Measurements from ENCODE around the gene NGDN.

The NGDN gene

DNA sequence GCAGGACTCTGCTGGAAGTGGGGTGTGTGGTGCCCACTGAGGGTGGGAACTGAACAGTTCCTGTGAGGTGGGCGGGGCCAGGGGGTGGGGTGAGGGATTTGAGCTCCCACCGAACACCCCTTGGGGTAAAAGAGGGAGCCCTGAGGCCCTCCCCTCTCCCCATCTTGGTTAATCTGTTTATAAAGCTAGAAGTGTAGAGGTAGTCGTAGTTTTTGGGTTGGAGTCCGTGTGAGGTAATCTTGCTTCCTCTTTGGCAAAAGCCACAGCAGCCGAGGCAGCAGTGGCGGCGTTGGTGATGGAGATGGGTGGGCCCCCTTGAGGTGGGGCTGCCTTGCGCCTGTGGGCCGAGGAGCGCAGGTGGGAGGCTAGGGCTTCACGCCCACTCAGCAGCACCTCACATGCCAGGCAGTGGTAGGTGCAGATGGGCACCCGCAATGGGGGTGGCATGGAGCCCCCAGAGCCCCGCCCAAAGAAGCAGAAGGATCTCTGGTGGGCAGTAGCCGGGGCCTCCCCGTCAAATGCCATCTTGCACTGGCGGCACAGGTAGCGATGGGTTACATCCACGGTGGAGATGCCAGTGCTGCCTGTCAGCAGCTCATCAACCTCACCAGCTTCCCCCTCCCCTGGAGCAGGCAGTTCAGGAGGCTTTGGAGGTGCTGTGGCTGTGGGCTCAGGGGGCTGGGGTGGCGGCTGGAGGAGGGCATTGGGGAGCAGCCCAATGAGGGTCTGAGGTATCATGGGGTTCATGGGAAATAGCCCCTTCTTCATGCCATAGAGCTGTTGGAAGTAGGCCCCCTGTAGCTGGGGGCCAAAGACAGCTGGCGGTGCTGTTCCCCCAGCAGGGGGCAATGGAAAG, 52.5 kb downstream of the NGDN start:
- no peak overlapping the region for H3K4me3 ChIP-seq (ENCODE audit: low read length)
- no peak for DNase-seq (ENCODE audit: low read depth)
- TF ChIP-seq, protein P1, sequence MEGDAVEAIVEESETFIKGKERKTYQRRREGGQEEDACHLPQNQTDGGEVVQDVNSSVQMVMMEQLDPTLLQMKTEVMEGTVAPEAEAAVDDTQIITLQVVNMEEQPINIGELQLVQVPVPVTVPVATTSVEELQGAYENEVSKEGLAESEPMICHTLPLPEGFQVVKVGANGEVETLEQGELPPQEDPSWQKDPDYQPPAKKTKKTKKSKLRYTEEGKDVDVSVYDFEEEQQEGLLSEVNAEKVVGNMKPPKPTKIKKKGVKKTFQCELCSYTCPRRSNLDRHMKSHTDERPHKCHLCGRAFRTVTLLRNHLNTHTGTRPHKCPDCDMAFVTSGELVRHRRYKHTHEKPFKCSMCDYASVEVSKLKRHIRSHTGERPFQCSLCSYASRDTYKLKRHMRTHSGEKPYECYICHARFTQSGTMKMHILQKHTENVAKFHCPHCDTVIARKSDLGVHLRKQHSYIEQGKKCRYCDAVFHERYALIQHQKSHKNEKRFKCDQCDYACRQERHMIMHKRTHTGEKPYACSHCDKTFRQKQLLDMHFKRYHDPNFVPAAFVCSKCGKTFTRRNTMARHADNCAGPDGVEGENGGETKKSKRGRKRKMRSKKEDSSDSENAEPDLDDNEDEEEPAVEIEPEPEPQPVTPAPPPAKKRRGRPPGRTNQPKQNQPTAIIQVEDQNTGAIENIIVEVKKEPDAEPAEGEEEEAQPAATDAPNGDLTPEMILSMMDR (IDR thresholded peaks at IDR 0.05; ENCODE audit: insufficient read depth, low read depth, low read length, missing control alignments): no peak

DNA sequence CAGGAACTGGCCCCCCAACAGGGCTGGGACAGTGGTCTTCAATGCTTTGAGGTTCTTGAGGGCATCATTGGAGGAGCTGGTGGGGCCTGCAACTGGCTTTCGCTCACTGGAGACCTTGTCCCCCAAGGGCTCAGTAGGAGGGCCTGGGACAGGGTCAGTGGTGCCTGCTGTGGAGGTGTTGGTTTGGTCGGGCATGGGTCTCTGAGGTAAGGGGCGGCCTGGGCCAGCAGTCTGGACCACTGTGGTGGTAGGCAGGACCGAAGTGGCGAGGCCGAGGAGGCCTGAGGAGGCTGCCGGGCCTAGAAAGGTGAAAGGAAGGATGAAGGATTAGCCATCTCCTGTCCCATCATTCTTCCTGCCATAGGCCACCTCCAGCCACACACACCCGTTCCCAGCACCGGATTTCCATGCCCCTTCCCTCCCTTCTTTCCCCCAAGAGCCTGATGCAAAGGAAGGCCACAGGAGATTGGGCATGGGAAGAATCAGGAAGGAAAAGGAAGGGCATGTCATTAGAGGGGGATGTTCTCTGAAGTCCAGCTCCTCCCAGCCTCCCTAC, 53.2 kb downstream of the NGDN start:
- no peak for DNase-seq (ENCODE audit: low read depth)
- H3K4me3 ChIP-seq (ENCODE audit: low read length): no peak overlapping the region
- TF ChIP-seq, protein P1 (IDR thresholded peaks at IDR 0.05; ENCODE audit: insufficient read depth, low read depth, low read length, missing control alignments): no peak

DNA sequence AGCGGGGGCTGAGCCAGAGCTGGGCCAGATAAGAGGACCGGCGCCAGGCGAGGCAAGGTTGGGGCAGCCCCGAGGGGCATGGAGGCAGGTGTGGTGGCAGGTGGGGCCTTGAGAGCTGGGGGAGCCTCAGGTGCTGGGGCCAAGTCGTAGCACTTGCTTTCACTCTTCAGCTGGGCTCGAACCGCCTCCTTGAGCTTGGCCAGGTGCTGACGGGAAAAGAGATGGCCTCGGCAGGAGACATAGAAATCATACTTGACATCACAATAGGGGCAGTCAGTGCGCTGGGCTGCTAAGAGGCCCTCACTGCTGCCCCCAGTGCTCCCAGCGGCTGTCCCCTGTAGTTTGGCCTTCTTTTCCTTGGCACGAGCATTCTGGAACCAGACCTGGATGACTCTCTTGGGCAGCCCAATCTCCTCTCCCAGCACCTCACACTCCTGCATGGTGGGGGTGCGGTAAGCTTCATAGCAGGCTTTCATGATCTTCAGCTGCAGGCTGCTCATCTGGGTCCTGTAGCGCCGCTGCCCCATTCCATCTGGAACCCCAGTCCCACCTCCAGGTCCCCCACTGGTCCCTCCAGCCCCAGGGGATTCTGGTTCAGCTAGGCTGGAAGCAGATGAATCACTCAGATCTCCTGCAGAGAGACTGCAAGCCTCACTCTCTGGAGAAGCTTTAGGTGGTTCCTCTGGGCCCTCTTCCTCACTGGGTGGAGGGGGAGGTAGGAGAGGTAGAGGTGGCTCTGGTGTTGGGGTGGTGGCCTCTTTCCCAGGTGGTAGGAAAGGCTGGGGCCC, 53.9 kb downstream of the NGDN start:
- DNase-seq (ENCODE audit: low read depth): no peak
- TF ChIP-seq, protein P1 (IDR thresholded peaks at IDR 0.05; ENCODE audit: insufficient read depth, low read depth, low read length, missing control alignments): no peak
- no peak overlapping the region for H3K4me3 ChIP-seq (ENCODE audit: low read length)

DNA sequence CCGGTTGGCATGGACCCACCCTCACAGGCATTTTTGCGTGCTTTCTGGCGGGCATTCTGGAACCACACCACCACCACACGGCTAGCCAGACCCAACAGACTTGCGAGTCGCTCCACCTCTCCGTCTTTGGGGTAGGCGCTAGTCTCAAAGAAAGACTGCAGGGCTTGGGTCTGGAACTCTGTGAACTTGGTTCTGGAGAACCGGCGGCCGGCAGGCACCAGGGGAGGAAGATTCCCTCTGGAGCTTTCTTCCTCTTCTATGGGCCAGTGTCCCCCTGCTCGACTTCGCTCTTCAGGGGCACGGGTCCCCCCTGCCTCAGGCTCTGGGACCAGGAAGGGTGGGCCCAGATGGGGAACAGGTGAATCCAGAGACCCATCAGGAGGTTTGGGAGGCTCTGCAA, 55.5 kb downstream of the NGDN start:
- TF ChIP-seq, protein P1 (IDR thresholded peaks at IDR 0.05; ENCODE audit: insufficient read depth, low read depth, low read length, missing control alignments): no peak
- no peak overlapping the region for H3K4me3 ChIP-seq (ENCODE audit: low read length)
- no peak for DNase-seq (ENCODE audit: low read depth)

DNA sequence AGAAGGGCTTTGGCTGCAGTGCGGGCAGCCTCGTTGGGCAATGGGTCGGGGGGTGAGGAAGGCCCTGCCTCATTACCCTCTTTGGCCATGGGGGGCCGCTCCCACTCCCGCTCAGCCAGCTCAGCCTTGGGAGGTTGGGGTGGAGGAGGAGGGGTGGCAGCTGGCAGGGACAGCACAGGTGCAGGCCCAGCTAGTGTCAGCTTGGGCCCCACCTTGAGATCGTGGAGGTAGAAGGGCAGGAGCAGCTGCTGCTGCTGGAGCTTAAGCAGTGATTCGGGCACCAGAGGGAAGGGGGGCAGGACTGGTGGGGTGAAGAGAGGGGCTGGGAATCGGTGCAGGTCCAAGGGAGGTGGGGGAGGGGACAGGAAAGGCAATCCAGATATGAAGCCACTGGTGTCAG, 56.1 kb downstream of the NGDN start:
- H3K4me3 ChIP-seq (ENCODE audit: low read length): no peak overlapping the region
- TF ChIP-seq, protein P1 (IDR thresholded peaks at IDR 0.05; ENCODE audit: insufficient read depth, low read depth, low read length, missing control alignments): no peak
- no peak for DNase-seq (ENCODE audit: low read depth)
